NCI-H2107 (cell line): ENCODE results near the gene APPBP2.
"Not testable (repeated sequence)": the region's sequence is repeated elsewhere in the genome, so short reads cannot be mapped to it uniquely, and the experiment has no call there.

Source experiments
- DNase-seq: peaks from one replicate; lab custom pipeline; 2025; lab: John Stamatoyannopoulos, UW

APPBP2 gene

GRCh38 chr17:60496041-60496440 is 30.0 kb downstream of the APPBP2 start:
- no peak for DNase-seq

GRCh38 chr17:60495260-60495659 is 30.8 kb downstream of the APPBP2 start:
- no peak for DNase-seq

GRCh38 chr17:60493847-60494321 is 32.2 kb downstream of the APPBP2 start:
- DNase-seq, result no peak

- DNase-seq, result no peak
Measured at GRCh38 chr17:60491771-60492170, 34.3 kb downstream of the APPBP2 start.

GRCh38 chr17:60490594-60490993 is 35.4 kb downstream of the APPBP2 start:
- DNase-seq, result not testable (repeated sequence)

- DNase-seq, result no peak
Measured at GRCh38 chr17:60481604-60482003, 44.4 kb downstream of the APPBP2 start.

- DNase-seq, result no peak
Measured at GRCh38 chr17:60473788-60474187, 52.3 kb downstream of the APPBP2 start.

- no peak for DNase-seq
Measured at GRCh38 chr17:60472449-60472848, 53.6 kb downstream of the APPBP2 start.

- no peak for DNase-seq
Measured at GRCh38 chr17:60471451-60471850, 54.6 kb downstream of the APPBP2 start.

GRCh38 chr17:60468371-60468770 is 57.7 kb downstream of the APPBP2 start:
- DNase-seq, result no peak

GRCh38 chr17:60464343-60464742 is 61.7 kb downstream of the APPBP2 start:
- no peak for DNase-seq

GRCh38 chr17:60463157-60463835 is 62.7 kb downstream of the APPBP2 start:
- no peak for DNase-seq

- no peak for DNase-seq
Measured at GRCh38 chr17:60461584-60461983, 64.5 kb downstream of the APPBP2 start.

- DNase-seq, result no peak
Measured at GRCh38 chr17:60457148-60457547, 68.9 kb downstream of the APPBP2 start.

- no peak for DNase-seq
Measured at GRCh38 chr17:60455378-60455777, 70.7 kb downstream of the APPBP2 start.

- DNase-seq, result no peak
Measured at GRCh38 chr17:60451965-60452364, 74.1 kb downstream of the APPBP2 start.

- no peak for DNase-seq
Measured at GRCh38 chr17:60451071-60451470, 75.0 kb downstream of the APPBP2 start.

GRCh38 chr17:60447375-60447774 is 78.7 kb downstream of the APPBP2 start:
- no peak for DNase-seq

- DNase-seq, result no peak
Measured at GRCh38 chr17:60445144-60445543, 80.9 kb downstream of the APPBP2 start.

GRCh38 chr17:60443713-60444112 is 82.3 kb downstream of the APPBP2 start:
- no peak for DNase-seq

- DNase-seq, result no peak
Measured at GRCh38 chr17:60442271-60443173, 83.5 kb downstream of the APPBP2 start.

- no peak for DNase-seq
Measured at GRCh38 chr17:60439501-60439900, 86.5 kb downstream of the APPBP2 start.

GRCh38 chr17:60436676-60437075 is 89.4 kb downstream of the APPBP2 start:
- no peak for DNase-seq
